Suprapubic skin (tissue), 4 donors: ENCODE results near the gene SLC16A12. TPM values are rescaled to one million over a fixed set of nuclear protein-coding genes. Genes with fewer than 3 reads are reported as not detected.
"Not testable (repeated sequence)": the region's sequence is repeated elsewhere in the genome, so short reads cannot be mapped to it uniquely, and the experiment has no call there.

Experiments
- DNase-seq, 2 donors: peaks; one replicate each; pipeline ENCODE4 v3.0.0-alpha.2; 2019; ENCODE audit warnings: low spot score in 2 of 2
- H3K27ac ChIP-seq: fragments of 200-600 bp; sonication (generic); one replicate; pipeline ENCODE4 v1.5.1; 2019
- H3K27me3 ChIP-seq: fragments of 200-600 bp; sonication (generic); one replicate; pipeline ENCODE4 v1.5.1; 2019
- H3K36me3 ChIP-seq: fragments of 200-600 bp; sonication (generic); one replicate; pipeline ENCODE4 v1.5.1; 2019
- H3K4me1 ChIP-seq: fragments of 200-600 bp; sonication (generic); one replicate; pipeline ENCODE4 v1.5.1; 2019
- H3K4me3 ChIP-seq: fragments of 200-600 bp; sonication (generic); one replicate; pipeline ENCODE4 v1.5.1; 2019; ENCODE audit warnings: mild to moderate bottlenecking
- H3K9me3 ChIP-seq: fragments of 200-600 bp; sonication (generic); one replicate; pipeline ENCODE4 v1.5.1; 2019
- CTCF ChIP-seq, 2 donors: fragments of 200-600 bp in 1 of 2; fragments of 450-650 bp in 1 of 2; sonication (generic) in 1 of 2; IDR thresholded peaks; one replicate each; pipeline ENCODE4 v1.5.1; 2016 to 2019; ENCODE audit warnings: antibody characterized with exemption in 2 of 2, mild to moderate bottlenecking in 1 of 2, moderate library complexity in 1 of 2
- EP300 ChIP-seq: sonication (generic); formaldehyde crosslinking; IDR thresholded peaks from one replicate; pipeline ENCODE4 v1.6.1; 2017; ENCODE audit warnings: antibody characterized with exemption
- POLR2A ChIP-seq, 2 donors: fragments of 450-650 bp; IDR thresholded peaks; one replicate each; pipeline ENCODE4 v1.6.1; 2017; ENCODE audit warnings: antibody characterized with exemption in 2 of 2, mild to moderate bottlenecking in 2 of 2, moderate library complexity in 2 of 2
- POLR2AphosphoS5 ChIP-seq, 3 donors: sonication (generic); formaldehyde crosslinking; IDR thresholded peaks; one replicate each; pipeline ENCODE4 v1.6.1; 2017; ENCODE audit warnings: antibody characterized with exemption in 3 of 3
- WGBS: methylation state at CpG from one replicate; pipeline ENCODE4 v1.1.5; 2018; 5-methylcytosine and 5-hydroxymethylcytosine counted together
- total RNA-seq, 4 donors: library from RNA; depleted of rRNA; stranded (reverse); fragments of >200 nt; gene quantifications; one replicate each; pipeline ENCODE4 v1.1.0, GENCODE V29; 2016

The SLC16A12 gene
- total RNA-seq, 4 donors from 2014 or later: 0.60 to 1.4 (median 1.0) TPM

GRCh38 chr10:89531359-89531758 lies 4.0 kb downstream of the SLC16A12 start:
- WGBS: 70% methylated on average over 3 of the region's 3 CpGs

GRCh38 chr10:89529711-89530110 lies 5.7 kb downstream of the SLC16A12 start:
- not testable (repeated sequence) for H3K9me3 ChIP-seq, DNase-seq, H3K36me3 ChIP-seq, H3K4me3 ChIP-seq, H3K27ac ChIP-seq, H3K4me1 ChIP-seq
- WGBS: 94% methylated on average over 6 of the region's 6 CpGs
- H3K27me3 ChIP-seq: peaks cover 44% of the 10 kb centered on the region

More at GRCh38 chr10:89531359-89531758, 4.0 kb downstream of the SLC16A12 start:
- TF ChIP-seq POLR2A (IDR thresholded peaks at IDR 0.05) (no peak), EP300 (no peak), CTCF (IDR thresholded peaks at IDR 0.05) (no peak), POLR2AphosphoS5 (IDR thresholded peaks at IDR 0.05) (no peak)
- Histone ChIP-seq H3K27me3 (peaks cover 60% of the 10 kb centered on the region), H3K4me1 (peaks cover 16% of the 10 kb centered on the region), H3K36me3 (no peaks in the 10 kb centered on the region), H3K27ac (no peak overlapping the region), H3K9me3 (no peaks in the 10 kb centered on the region), H3K4me3 (no peak overlapping the region)
- no peak for DNase-seq

DNA sequence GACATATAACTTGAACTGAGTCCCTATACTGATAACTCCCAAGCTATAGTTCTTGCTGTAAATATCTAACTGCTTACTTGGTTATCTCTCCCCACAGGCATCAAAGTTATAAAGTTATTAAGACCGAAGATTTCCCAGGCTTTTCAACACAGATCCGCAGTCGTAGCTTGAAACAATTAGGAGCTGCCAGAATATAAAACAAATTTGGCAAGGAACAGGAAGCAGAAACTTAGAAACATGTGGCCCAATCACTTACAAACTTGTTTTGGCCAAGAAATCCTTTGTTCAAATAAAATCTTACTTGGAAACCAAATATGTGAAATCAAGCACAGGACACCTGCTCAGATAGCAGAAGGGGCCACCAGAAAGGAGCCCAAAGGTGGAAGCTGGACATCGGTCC lies 9.0 kb downstream of the SLC16A12 start:
- no peak overlapping the region for H3K4me3 ChIP-seq
- H3K36me3 ChIP-seq: no peaks in the 10 kb centered on the region
- no peak overlapping the region for H3K27ac ChIP-seq
- WGBS: 64% methylated on average over 4 of the region's 4 CpGs
- peaks cover 10% of the 10 kb centered on the region for H3K27me3 ChIP-seq
- TF ChIP-seq POLR2AphosphoS5 (IDR thresholded peaks at IDR 0.05) (no peak), CTCF (IDR thresholded peaks at IDR 0.05) (no peak), EP300 (no peak), POLR2A (IDR thresholded peaks at IDR 0.05) (no peak)
- no peak for DNase-seq
- peaks cover 3% of the 10 kb centered on the region for H3K4me1 ChIP-seq
- H3K9me3 ChIP-seq: no peaks in the 10 kb centered on the region

- 58% methylated on average over 5 of the region's 5 CpGs for WGBS
- no peaks in the 10 kb centered on the region for H3K36me3 ChIP-seq
- H3K9me3 ChIP-seq: no peaks in the 10 kb centered on the region
- no peak for TF ChIP-seq POLR2A (IDR thresholded peaks at IDR 0.05)
- peaks cover 2% of the 10 kb centered on the region for H3K27me3 ChIP-seq
- no peak overlapping the region for H3K4me3 ChIP-seq
- H3K4me1 ChIP-seq: peaks cover 3% of the 10 kb centered on the region
- DNase-seq: no peak
- H3K27ac ChIP-seq: no peak overlapping the region
These were observed 9.8 kb downstream of the SLC16A12 start for GRCh38 chr10:89525556-89525955.

- TF ChIP-seq POLR2AphosphoS5 (IDR thresholded peaks at IDR 0.05) (no peak), CTCF (IDR thresholded peaks at IDR 0.05) (no peak)
These were observed 11.1 kb downstream of the SLC16A12 start for GRCh38 chr10:89524279-89524678.

DNA sequence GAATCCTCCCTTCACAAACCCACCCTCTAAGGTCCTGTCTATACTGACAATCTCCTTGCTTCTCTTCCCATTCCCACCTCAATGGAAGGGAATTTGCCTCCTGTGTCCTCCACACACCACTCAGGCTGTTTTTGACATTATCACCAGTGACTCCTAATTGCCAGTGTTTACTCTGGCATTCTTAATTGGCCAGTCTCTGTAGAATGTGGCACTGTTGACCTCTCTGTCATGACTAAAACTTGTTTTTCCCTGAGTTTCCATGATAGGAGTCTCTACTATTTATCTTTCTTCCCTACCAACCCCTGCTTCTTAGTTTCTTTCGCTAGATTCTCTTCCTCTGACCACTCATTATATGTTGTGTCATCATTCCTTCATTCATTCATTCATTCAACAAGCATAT lies 12.1 kb downstream of the SLC16A12 start:
- no peaks in the 10 kb centered on the region for H3K27me3 ChIP-seq
- H3K27ac ChIP-seq: no peak overlapping the region
- WGBS: 92% methylated on average over 1 of the region's 1 CpG
- no peak for TF ChIP-seq POLR2A (IDR thresholded peaks at IDR 0.05)
- TF ChIP-seq CTCF (IDR thresholded peaks at IDR 0.05): no peak
- no peak for TF ChIP-seq POLR2AphosphoS5 (IDR thresholded peaks at IDR 0.05)
- no peak for TF ChIP-seq EP300
- H3K9me3 ChIP-seq: no peaks in the 10 kb centered on the region
- peaks cover 3% of the 10 kb centered on the region for H3K4me1 ChIP-seq
- DNase-seq: no peak
- no peak overlapping the region for H3K4me3 ChIP-seq
- H3K36me3 ChIP-seq: no peaks in the 10 kb centered on the region

More at GRCh38 chr10:89524279-89524678, 11.1 kb downstream of the SLC16A12 start:
- H3K36me3 ChIP-seq: no peaks in the 10 kb centered on the region
- no peaks in the 10 kb centered on the region for H3K9me3 ChIP-seq
- whole genome bisulfite sequencing: 80% methylated on average over 7 of the region's 7 CpGs
- no peaks in the 10 kb centered on the region for H3K27me3 ChIP-seq
- no peak overlapping the region for H3K27ac ChIP-seq
- H3K4me1 ChIP-seq: peaks cover 3% of the 10 kb centered on the region
- DNase-seq: no peak
- no peak overlapping the region for H3K4me3 ChIP-seq
